Colon (tissue), 2 donors: ENCODE measurements around the gene PRKCH.

Source experiments
- FAIRE-seq: peaks from 2 replicates; lab custom pipeline; 2012; peaks lifted over from hg19 to GRCh38; lab: Jason Lieb, UNC
- donor health status: control.
- donor health status: control.

PRKCH gene

GRCh38 chr14:61338457-61338856 lies 17.1 kb downstream of the PRKCH start:
- FAIRE-seq = no peak

GRCh38 chr14:61341275-61342206 lies 20.2 kb downstream of the PRKCH start:
- no peak for FAIRE-seq

- no peak for FAIRE-seq
These were observed 21.1 kb downstream of the PRKCH start for GRCh38 chr14:61342486-61342885.

- FAIRE-seq = no peak
These were observed 21.6 kb downstream of the PRKCH start for GRCh38 chr14:61342932-61343331.

- no peak for FAIRE-seq
These were observed 22.1 kb downstream of the PRKCH start for GRCh38 chr14:61343471-61343870.

GRCh38 chr14:61343991-61344405 lies 22.6 kb downstream of the PRKCH start:
- FAIRE-seq = no peak

GRCh38 chr14:61344437-61345150 lies 23.2 kb downstream of the PRKCH start:
- no peak for FAIRE-seq

GRCh38 chr14:61345151-61345482 lies 23.7 kb downstream of the PRKCH start:
- FAIRE-seq = no peak

- FAIRE-seq = no peak
These were observed 24.8 kb downstream of the PRKCH start for GRCh38 chr14:61346221-61346620.

- no peak for FAIRE-seq
These were observed 25.4 kb downstream of the PRKCH start for GRCh38 chr14:61346793-61347192.

- FAIRE-seq = no peak
These were observed 26.6 kb downstream of the PRKCH start for GRCh38 chr14:61347826-61348443.

- FAIRE-seq = no peak
These were observed 29.3 kb downstream of the PRKCH start for GRCh38 chr14:61350427-61351270.

GRCh38 chr14:61351477-61351876 lies 30.1 kb downstream of the PRKCH start:
- no peak for FAIRE-seq

- no peak for FAIRE-seq
These were observed 34.5 kb downstream of the PRKCH start for GRCh38 chr14:61355892-61356325.

GRCh38 chr14:61357123-61357522 lies 35.7 kb downstream of the PRKCH start:
- FAIRE-seq = no peak

- FAIRE-seq = no peak
These were observed 37.3 kb downstream of the PRKCH start for GRCh38 chr14:61358554-61359226.

- no peak for FAIRE-seq
These were observed 39.6 kb downstream of the PRKCH start for GRCh38 chr14:61360796-61361525.

- FAIRE-seq = no peak
These were observed 40.8 kb downstream of the PRKCH start for GRCh38 chr14:61362072-61362750.

- FAIRE-seq = no peak
These were observed 42.9 kb downstream of the PRKCH start for GRCh38 chr14:61364243-61364642.

- no peak for FAIRE-seq
These were observed 44.4 kb downstream of the PRKCH start for GRCh38 chr14:61365667-61366212.
